ENCODE measurements around the gene ADTRP.
"Not testable (repeated sequence)": the region's sequence is repeated elsewhere in the genome, so short reads cannot be mapped to it uniquely, and the experiment has no call there.

The ADTRP gene

GRCh38 chr6:11722220-11722619, 56.4 kb downstream of the ADTRP start:
- DNase-seq: no peak

GRCh38 chr6:11718463-11718862, 60.1 kb downstream of the ADTRP start:
- no peak for DNase-seq

GRCh38 chr6:11718031-11718430, 60.6 kb downstream of the ADTRP start:
- DNase-seq: no peak

- no peak for DNase-seq
Measured at GRCh38 chr6:11714798-11715285, 63.8 kb downstream of the ADTRP start.

- no peak for DNase-seq
Measured at GRCh38 chr6:11714116-11714797, 64.3 kb downstream of the ADTRP start.

GRCh38 chr6:11712760-11713159, 65.8 kb downstream of the ADTRP start:
- no peak for DNase-seq

- no peak for DNase-seq
Measured at GRCh38 chr6:11711984-11712711, 66.5 kb downstream of the ADTRP start.

GRCh38 chr6:11711003-11711983, 67.3 kb downstream of the ADTRP start:
- DNase-seq: no peak

GRCh38 chr6:11710311-11710761, 68.3 kb downstream of the ADTRP start:
- DNase-seq: no peak

- no peak for DNase-seq
Measured at GRCh38 chr6:11706171-11706570, 72.4 kb downstream of the ADTRP start.

- DNase-seq: no peak
Measured at GRCh38 chr6:11705483-11705882, 73.1 kb downstream of the ADTRP start.

- DNase-seq: no peak
Measured at GRCh38 chr6:11705069-11705468, 73.5 kb downstream of the ADTRP start.

GRCh38 chr6:11703725-11704124, 74.9 kb downstream of the ADTRP start:
- DNase-seq: no peak

GRCh38 chr6:11702500-11703130, 76.0 kb downstream of the ADTRP start:
- no peak for DNase-seq

GRCh38 chr6:11702089-11702488, 76.5 kb downstream of the ADTRP start:
- DNase-seq: no peak

GRCh38 chr6:11701573-11701972, 77.0 kb downstream of the ADTRP start:
- no peak for DNase-seq

- DNase-seq: peak; percentile 74
Measured at GRCh38 chr6:11700118-11700718, 78.4 kb downstream of the ADTRP start.

GRCh38 chr6:11699576-11699975, 79.0 kb downstream of the ADTRP start:
- no peak for DNase-seq

- DNase-seq: peak; percentile 50
Measured at GRCh38 chr6:11692451-11693376, 85.9 kb downstream of the ADTRP start.

GRCh38 chr6:11689847-11690246, 88.8 kb downstream of the ADTRP start:
- no peak for DNase-seq

- DNase-seq: not testable (repeated sequence)
Measured at GRCh38 chr6:11689400-11689799, 89.2 kb downstream of the ADTRP start.
